Activated naive CD4-positive, alpha-beta T cell treated with anti-CD3 and anti-CD28 coated beads, Interleukin-2, amount 50 U/mL, for 72 hours (primary cell): ENCODE results near the gene USP1. TPM values are rescaled to one million over a fixed set of nuclear protein-coding genes. Genes with fewer than 3 reads are reported as not detected.

Source experiments
- total RNA-seq, 2 donors: library from RNA; stranded (reverse); gene quantifications; one replicate each; pipeline ENCODE4 v1.2.3, GENCODE V29; 2022

The USP1 gene
- total RNA-seq, 2 donors from 2014 or later = 59.7 to 71.0 TPM

Other genes with a start within 250 kb of the USP1 start
- under 1 TPM; 0.05 to 0.08 TPM for gene L1TD1, start 242.2 kb upstream of the USP1 start, total RNA-seq
- gene KANK4, start 117.6 kb upstream of the USP1 start, total RNA-seq = not detected
- not detected for gene ANGPTL3, start 160.5 kb downstream of the USP1 start, total RNA-seq